Lower leg skin (tissue), 4 donors: Measurements from ENCODE around the gene EXOC6B. TPM values are rescaled to one million over a fixed set of nuclear protein-coding genes. Genes with fewer than 3 reads are reported as not detected.

Experiments used
- DNase-seq, 2 donors: peaks; one replicate each; pipeline ENCODE4 v3.0.0-alpha.2; 2019; ENCODE audit warnings: low spot score in 2 of 2
- H3K4me3 ChIP-seq: fragments of 200-600 bp; sonication (generic); 2 replicates; pipeline ENCODE4 v1.5.1; 2017; ENCODE audit warnings: mild to moderate bottlenecking, low read depth; ENCODE audit not compliant: poor library complexity, severe bottlenecking
- POLR2A ChIP-seq, 2 donors: fragments of 450-650 bp; IDR thresholded peaks; one replicate each; pipeline ENCODE4 v1.6.1; 2016 to 2017; ENCODE audit warnings: antibody characterized with exemption in 2 of 2, mild to moderate bottlenecking in 1 of 2, moderate library complexity in 1 of 2
- WGBS, 2 donors: methylation state at CpG; one replicate each; pipeline ENCODE4 v1.1.5; 2018; 5-methylcytosine and 5-hydroxymethylcytosine counted together
- intact Hi-C: fragments of 100-400 bp; cut with DNase I; formaldehyde crosslinking; loops from one replicate; pipeline ENCODE4 v1.15.0; 2023; ENCODE audit warnings: low total_unique reads
- total RNA-seq, 4 donors: library from RNA; depleted of rRNA; stranded (reverse); fragments of >200 nt; gene quantifications; one replicate each; pipeline ENCODE4 v1.1.0, GENCODE V29; 2016
- TF ChIP-seq, protein P1 (sequence below), 3 donors: fragments of 450-650 bp; IDR thresholded peaks; one replicate each; pipeline ENCODE4 v1.5.1; 2016; ENCODE audit warnings: antibody characterized with exemption in 3 of 3, mild to moderate bottlenecking in 3 of 3, moderate library complexity in 2 of 3

Gene EXOC6B
- total RNA-seq, 4 donors from 2014 or later: 85.8 to 164 (median 103) TPM

DNA sequence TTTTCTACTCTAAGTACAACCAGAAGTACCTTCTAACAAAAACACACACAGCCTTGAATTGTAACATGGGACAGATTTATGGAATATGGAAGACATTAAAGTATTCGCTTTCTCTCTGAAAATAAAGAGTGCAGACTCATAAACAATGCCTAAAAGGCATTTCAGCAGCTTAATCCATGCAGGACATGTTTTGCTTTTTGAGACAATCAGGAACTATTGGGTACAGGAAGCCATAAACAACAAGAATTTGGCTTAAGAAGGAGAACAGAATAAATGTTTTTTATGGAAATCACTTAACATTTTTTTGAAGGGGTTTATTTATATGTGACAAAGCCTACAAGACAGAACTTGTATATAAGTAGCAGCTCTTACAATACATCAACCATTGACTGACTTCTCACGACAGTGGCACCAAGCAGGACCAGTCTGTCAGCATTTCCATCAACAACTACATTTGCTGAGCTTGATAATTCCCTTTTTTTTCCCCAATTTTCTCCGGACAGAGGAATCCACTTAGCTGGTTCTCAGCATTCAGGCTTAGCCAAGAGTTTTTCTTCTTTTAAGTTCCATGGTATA, 140.1 kb downstream of the EXOC6B start:
- WGBS, 2 donors: 69 to 72% methylated on average over 3 of the region's 3 CpGs
- no peak for TF ChIP-seq POLR2A (IDR thresholded peaks at IDR 0.05)
- TF ChIP-seq, protein P1, sequence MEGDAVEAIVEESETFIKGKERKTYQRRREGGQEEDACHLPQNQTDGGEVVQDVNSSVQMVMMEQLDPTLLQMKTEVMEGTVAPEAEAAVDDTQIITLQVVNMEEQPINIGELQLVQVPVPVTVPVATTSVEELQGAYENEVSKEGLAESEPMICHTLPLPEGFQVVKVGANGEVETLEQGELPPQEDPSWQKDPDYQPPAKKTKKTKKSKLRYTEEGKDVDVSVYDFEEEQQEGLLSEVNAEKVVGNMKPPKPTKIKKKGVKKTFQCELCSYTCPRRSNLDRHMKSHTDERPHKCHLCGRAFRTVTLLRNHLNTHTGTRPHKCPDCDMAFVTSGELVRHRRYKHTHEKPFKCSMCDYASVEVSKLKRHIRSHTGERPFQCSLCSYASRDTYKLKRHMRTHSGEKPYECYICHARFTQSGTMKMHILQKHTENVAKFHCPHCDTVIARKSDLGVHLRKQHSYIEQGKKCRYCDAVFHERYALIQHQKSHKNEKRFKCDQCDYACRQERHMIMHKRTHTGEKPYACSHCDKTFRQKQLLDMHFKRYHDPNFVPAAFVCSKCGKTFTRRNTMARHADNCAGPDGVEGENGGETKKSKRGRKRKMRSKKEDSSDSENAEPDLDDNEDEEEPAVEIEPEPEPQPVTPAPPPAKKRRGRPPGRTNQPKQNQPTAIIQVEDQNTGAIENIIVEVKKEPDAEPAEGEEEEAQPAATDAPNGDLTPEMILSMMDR (IDR thresholded peaks at IDR 0.05): no peak
- DNase-seq: no peak
- intact Hi-C loops: no loop called here
- H3K4me3 ChIP-seq: no peak overlapping the region

DNA sequence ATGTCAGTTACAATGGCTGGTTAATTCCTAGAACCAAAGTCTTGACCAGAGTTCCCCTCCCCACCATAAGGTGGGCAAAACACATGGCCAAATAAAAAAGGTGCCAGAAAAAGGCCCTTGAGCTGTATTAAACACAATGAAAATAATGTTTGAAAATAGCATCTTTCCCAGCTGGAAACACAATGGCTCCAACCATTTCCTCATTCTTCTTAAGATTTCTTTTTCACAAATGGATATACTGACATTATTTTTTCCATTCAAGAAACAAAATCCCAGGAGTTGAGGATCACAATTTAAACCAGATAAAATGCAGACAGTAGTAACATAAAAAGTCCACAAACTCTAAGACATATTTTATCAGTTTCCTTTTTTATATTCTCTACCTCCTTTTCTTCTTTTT, 143.8 kb downstream of the EXOC6B start:
- no peak for DNase-seq
- no peak for TF ChIP-seq POLR2A (IDR thresholded peaks at IDR 0.05)
- TF ChIP-seq, protein P1 (IDR thresholded peaks at IDR 0.05): no peak
- intact Hi-C loops: no loop called here
- H3K4me3 ChIP-seq: no peak overlapping the region

DNA sequence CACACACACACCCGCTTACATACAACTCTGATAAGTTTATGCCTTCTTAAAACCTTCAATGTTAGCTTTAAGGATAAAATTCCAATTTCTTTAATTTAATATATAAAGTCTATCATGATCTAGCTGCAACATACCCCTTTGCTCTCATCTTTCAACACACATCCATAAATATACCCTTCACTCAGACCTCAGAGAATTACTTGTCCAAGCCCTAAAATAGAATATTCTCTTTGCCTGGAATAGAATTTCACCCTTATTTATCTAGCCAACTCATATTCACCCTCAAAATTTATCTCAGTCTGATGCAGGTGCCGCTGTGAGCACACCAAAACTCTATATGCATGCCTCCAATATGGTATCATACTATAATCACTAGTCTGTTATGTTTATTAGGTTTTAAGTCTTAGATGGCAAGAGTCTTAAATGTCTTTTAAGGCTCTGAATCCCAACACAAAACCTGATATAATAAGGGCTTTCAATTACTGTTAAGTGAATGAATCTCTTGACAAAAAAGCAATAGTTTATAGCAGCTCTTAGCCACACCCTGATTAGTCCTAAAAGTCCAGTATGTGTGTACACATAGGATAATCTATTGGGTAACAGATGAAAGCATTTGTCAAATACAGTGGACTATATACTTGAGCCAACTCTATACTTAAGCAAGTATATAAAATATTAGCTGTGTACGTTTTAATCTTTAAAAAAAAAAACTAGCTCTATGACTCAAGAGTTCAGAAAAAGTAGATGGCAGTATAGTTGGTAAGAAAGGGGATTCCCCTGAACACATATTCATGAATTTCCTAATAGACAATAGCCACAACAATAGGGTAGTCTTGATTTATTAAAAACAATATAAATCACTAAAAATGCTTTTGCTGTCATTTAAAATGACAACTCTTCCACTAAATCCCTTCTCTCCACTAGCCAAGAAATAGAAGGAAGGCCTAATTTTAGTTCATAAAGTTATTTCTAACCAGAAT, 144.5 kb downstream of the EXOC6B start:
- no peak overlapping the region for H3K4me3 ChIP-seq
- intact Hi-C loops: no loop called here
- no peak for DNase-seq
- WGBS, 2 donors: 77 to 78% methylated on average over 3 of the region's 3 CpGs
- TF ChIP-seq, protein P1 (IDR thresholded peaks at IDR 0.05): no peak
- no peak for TF ChIP-seq POLR2A (IDR thresholded peaks at IDR 0.05)

DNA sequence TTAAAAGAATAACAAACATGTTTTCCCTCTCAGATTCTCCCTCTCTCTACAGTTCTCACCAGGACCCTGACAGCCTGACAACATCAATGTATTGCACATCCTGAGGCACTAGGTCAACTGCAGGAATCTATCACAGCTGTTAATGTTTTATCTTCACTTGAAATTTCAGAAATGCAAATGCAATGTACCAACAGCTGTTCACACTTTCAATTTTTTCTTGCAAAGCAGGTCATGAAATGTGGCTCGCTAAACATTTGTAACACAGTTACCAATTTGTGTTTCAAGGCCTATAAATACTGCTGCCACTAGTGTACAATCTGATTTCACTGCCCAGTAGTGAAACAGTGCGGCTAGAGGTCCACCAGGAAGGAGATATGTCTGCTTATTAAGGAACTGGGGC, 147.8 kb downstream of the EXOC6B start:
- WGBS, 2 donors: 94 to 95% methylated on average over 2 of the region's 2 CpGs
- no peak for TF ChIP-seq POLR2A (IDR thresholded peaks at IDR 0.05)
- no peak overlapping the region for H3K4me3 ChIP-seq
- intact Hi-C loops: no loop called here
- DNase-seq: no peak

DNA sequence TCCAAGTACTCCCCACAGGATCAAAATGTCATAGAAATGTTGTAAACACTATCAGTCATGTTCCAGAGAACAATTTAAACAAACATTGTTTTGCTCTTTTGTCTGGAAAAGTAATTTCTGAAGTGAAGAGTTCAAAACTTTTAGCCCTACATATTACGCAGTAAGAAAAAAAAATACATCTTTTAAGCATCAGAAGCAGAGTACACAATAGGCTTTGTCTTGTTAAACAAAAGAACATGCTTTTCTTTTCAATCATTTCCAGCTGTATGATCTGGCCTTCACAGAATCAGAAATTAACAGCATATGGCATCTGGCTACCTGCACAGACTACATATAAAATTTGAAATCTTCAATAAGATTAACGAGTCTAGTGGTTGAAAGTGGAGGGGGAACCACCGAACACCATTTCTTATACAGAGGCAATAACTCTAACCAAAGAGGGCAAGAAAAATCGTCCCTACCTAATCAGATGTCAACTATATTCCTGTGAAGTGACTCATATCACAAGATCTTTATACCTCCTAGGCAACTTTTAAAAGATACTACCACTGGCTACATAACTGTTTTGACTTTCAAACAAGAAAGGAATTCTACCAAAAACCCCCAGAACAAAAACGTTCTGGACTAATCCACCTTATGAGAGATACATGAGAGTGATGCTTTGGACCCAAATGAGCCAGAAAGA, 149.3 kb downstream of the EXOC6B start:
- intact Hi-C loops: no loop called here
- 68 to 69% methylated on average over 5 of the region's 5 CpGs for WGBS, 2 donors
- TF ChIP-seq POLR2A (IDR thresholded peaks at IDR 0.05): no peak
- TF ChIP-seq, protein P1 (IDR thresholded peaks at IDR 0.05): no peak
- no peak overlapping the region for H3K4me3 ChIP-seq
- DNase-seq: no peak
